ENCODE results near the gene SFSWAP.

DNA sequence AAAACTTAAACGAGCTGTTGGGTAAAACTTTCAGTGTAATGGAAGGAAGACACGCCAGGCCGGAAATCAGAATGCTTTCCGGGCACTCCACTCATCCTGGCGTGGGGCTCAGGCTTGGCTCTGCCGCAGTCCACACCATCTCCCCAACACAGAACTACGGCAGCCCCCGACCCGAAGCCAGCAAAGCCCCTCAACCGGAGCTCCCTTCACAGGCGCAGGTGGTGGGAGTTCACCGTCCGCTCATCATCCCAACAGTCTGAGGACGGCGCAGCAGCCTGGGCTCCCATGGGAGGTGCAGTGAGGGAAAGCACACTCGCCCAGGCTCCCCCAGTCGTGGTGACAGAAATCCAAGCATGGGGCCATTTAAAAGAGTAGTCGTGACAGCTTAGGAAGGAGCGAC is 106.4 kb downstream of the SFSWAP start:
- TF ChIP-seq, protein P1, sequence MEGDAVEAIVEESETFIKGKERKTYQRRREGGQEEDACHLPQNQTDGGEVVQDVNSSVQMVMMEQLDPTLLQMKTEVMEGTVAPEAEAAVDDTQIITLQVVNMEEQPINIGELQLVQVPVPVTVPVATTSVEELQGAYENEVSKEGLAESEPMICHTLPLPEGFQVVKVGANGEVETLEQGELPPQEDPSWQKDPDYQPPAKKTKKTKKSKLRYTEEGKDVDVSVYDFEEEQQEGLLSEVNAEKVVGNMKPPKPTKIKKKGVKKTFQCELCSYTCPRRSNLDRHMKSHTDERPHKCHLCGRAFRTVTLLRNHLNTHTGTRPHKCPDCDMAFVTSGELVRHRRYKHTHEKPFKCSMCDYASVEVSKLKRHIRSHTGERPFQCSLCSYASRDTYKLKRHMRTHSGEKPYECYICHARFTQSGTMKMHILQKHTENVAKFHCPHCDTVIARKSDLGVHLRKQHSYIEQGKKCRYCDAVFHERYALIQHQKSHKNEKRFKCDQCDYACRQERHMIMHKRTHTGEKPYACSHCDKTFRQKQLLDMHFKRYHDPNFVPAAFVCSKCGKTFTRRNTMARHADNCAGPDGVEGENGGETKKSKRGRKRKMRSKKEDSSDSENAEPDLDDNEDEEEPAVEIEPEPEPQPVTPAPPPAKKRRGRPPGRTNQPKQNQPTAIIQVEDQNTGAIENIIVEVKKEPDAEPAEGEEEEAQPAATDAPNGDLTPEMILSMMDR (IDR thresholded peaks at IDR 0.05): no peak
- TF ChIP-seq, protein P2, sequence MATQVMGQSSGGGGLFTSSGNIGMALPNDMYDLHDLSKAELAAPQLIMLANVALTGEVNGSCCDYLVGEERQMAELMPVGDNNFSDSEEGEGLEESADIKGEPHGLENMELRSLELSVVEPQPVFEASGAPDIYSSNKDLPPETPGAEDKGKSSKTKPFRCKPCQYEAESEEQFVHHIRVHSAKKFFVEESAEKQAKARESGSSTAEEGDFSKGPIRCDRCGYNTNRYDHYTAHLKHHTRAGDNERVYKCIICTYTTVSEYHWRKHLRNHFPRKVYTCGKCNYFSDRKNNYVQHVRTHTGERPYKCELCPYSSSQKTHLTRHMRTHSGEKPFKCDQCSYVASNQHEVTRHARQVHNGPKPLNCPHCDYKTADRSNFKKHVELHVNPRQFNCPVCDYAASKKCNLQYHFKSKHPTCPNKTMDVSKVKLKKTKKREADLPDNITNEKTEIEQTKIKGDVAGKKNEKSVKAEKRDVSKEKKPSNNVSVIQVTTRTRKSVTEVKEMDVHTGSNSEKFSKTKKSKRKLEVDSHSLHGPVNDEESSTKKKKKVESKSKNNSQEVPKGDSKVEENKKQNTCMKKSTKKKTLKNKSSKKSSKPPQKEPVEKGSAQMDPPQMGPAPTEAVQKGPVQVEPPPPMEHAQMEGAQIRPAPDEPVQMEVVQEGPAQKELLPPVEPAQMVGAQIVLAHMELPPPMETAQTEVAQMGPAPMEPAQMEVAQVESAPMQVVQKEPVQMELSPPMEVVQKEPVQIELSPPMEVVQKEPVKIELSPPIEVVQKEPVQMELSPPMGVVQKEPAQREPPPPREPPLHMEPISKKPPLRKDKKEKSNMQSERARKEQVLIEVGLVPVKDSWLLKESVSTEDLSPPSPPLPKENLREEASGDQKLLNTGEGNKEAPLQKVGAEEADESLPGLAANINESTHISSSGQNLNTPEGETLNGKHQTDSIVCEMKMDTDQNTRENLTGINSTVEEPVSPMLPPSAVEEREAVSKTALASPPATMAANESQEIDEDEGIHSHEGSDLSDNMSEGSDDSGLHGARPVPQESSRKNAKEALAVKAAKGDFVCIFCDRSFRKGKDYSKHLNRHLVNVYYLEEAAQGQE (IDR thresholded peaks at IDR 0.05): no peak
- no peak for TF ChIP-seq POLR2A (IDR thresholded peaks at IDR 0.05; ENCODE audit: low read length)
- TF ChIP-seq CEBPB (IDR thresholded peaks at IDR 0.05): no peak
- TF ChIP-seq, protein P3, sequence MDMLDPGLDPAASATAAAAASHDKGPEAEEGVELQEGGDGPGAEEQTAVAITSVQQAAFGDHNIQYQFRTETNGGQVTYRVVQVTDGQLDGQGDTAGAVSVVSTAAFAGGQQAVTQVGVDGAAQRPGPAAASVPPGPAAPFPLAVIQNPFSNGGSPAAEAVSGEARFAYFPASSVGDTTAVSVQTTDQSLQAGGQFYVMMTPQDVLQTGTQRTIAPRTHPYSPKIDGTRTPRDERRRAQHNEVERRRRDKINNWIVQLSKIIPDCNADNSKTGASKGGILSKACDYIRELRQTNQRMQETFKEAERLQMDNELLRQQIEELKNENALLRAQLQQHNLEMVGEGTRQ (IDR thresholded peaks at IDR 0.05): no peak
- no peak for TF ChIP-seq KDM1A (IDR thresholded peaks at IDR 0.05; ENCODE audit: low read depth)
- TF ChIP-seq MAZ (IDR thresholded peaks at IDR 0.05; ENCODE audit: borderline replicate concordance, low read depth, low read length): no peak

All from A549 (cell line).